Right cardiac atrium (tissue), 5 donors: ENCODE results near the gene ATP9A. TPM values are rescaled to one million over a fixed set of nuclear protein-coding genes. Genes with fewer than 3 reads are reported as not detected.
"Not testable (repeated sequence)": the region's sequence is repeated elsewhere in the genome, so short reads cannot be mapped to it uniquely, and the experiment has no call there.

ENCODE experiments used
- ATAC-seq, 2 donors: fragments of 200-7000 bp; cut with Tn5 transposase; one replicate each; pipeline versions ENCODE4 v1.8.0 to v1.9.1; 2020; ENCODE audit warnings: moderate library complexity in 2 of 2, mild to moderate bottlenecking in 1 of 2
- DNase-seq, 3 donors: peaks; one replicate each; pipeline ENCODE4 v3.0.0-alpha.2; 2020
- H3K27ac ChIP-seq: one replicate; pipeline ENCODE4 v1.5.1; 2013; ENCODE audit warnings: mild to moderate bottlenecking, low read length, control low read depth, moderate library complexity
- H3K27me3 ChIP-seq: one replicate; pipeline ENCODE4 v1.6.1; 2013; ENCODE audit not compliant: control insufficient read depth, insufficient read depth
- H3K4me1 ChIP-seq: one replicate; pipeline ENCODE4 v1.6.1; 2013; ENCODE audit warnings: low read length; ENCODE audit not compliant: control insufficient read depth, insufficient read depth
- H3K4me3 ChIP-seq: one replicate; pipeline ENCODE4 v1.5.1; 2013; ENCODE audit warnings: low read length, control low read depth
- H3K9me3 ChIP-seq: one replicate; pipeline ENCODE4 v1.6.1; 2013; ENCODE audit warnings: low read length; ENCODE audit not compliant: control insufficient read depth
- WGBS: extraction: QIAGEN DNeasy Blood & Tissue Kit; methylation state at CpG from one replicate; pipeline ENCODE4 v1.1.7; 2013; 5-methylcytosine and 5-hydroxymethylcytosine counted together
- intact Hi-C, 4 donors: fragments of 100-400 bp; cut with DNase I; formaldehyde crosslinking; loops; one replicate each; pipeline versions ENCODE4 v1.11.0 to v1.14.0; 2022 to 2023
- polyA plus RNA-seq: library from polyadenylated mRNA; stranded (reverse); fragments of 200-250 nt; gene quantifications from one replicate; pipeline ENCODE4 v1.2.3, GENCODE V29; 2013
- total RNA-seq, 4 donors: library from RNA; stranded (reverse); fragmentation: NEBNext Ultra II Directional; extraction: Animal tissue kit (Norgen Biotek cat#: 25700); gene quantifications; one replicate each; pipeline ENCODE4 v1.2.1, GENCODE V29; 2021
- donor health status: healthy with polysubstance abuse.
- donor health status: DM: no; HTN: yes; CAD: no.
- donor health status: DM: no; HTN: no; CAD: no.
- donor health status: DM: no; HTN: yes; CAD: no; lungs with severe emphysema.
- donor health status: DM: yes; HTN: yes; CAD: no.

Gene ATP9A
- total and polyA plus RNA-seq, 5 donors = 6.2 to 23.9 (median 19.4) TPM

GRCh38 chr20:51648571-51648947 lies 119.6 kb downstream of the ATP9A start:
- ATAC-seq (no peak), DNase-seq (no peak)
- Histone ChIP-seq H3K4me3 (no peak overlapping the region), H3K27me3 (no peaks in the 10 kb centered on the region), H3K4me1 (no peaks in the 10 kb centered on the region), H3K27ac (no peak overlapping the region), H3K9me3 (no peaks in the 10 kb centered on the region)
- intact Hi-C loops = loop anchor here in 2 of 4 donors (10.0 kb wide), 2 partner anchors 316 to 436 kb away; no protein-coding TSS in a partner anchor
- WGBS = 98% methylated on average over 2 of the region's 2 CpGs

DNA sequence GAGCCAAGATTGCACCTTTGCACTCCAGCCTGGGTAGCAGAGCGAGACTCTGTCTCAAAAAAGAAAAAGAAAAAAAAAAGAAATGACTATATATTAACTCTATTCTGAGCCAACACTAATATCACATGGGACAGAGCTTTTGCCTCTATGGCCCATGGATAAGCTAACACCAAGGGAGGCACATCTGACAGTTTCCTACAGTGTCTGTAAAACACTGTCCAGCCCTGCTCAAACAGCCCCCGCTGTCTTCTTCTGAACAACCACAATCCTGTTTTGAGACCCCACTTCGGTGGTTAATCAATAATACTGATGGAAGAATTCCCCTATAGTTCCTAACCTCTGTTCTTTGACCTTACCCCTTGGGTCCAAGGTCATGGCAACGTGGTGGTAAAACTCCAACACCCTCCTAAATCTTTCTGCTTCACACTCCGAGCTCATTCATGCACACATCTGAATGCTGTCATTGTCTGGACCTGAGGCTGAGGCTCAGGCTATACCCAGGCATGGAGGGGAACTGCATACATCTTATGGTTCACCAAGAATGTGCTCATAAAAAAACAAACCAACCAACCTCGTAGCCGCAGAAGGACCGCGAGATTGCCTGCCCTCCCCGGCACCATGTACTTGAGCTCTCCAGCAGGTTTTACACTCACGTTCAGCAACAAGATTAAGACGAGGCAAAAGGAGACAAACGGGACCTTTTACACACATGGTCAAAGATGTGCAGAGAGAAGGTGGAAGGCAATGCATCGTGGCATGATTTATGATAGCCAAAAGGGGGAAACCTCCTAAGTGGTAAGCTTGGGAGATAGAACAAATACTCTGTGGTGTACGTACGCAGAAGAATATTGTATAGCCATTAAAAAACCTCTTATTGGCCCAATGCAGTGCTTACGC lies 120.3 kb downstream of the ATP9A start:
- Histone ChIP-seq H3K4me3 (no peak overlapping the region), H3K9me3 (no peaks in the 10 kb centered on the region), H3K27me3 (no peaks in the 10 kb centered on the region), H3K27ac (no peak overlapping the region), H3K4me1 (no peaks in the 10 kb centered on the region)
- ATAC-seq = no peak
- intact Hi-C loops = loop anchor here in 2 of 4 donors (10.0 kb wide), 2 partner anchors 317 to 437 kb away; no protein-coding TSS in a partner anchor
- no peak for DNase-seq
- 85% methylated on average over 17 of the region's 17 CpGs for WGBS

DNA sequence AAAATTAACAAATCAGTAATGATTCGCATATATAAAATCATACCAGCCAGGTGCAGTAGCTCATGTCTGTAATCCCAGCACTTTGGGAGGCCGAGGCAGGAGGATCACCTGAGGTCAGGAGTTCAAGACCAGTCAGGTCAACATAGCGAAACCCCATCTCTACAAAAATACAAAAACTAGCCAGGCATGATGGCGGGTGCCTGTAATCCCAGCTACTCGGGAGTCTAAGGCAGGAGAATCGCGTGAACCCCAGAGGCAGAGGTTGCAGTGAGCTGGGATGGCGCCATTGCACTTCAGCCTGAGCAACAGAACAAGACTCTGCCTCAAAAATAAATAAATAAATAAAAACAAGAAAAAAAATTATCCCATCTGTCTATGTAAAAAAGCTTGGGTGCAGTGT lies 124.4 kb downstream of the ATP9A start:
- ATAC-seq, H3K27ac ChIP-seq, DNase-seq, H3K27me3 ChIP-seq, H3K4me3 ChIP-seq, H3K4me1 ChIP-seq, H3K9me3 ChIP-seq: not testable (repeated sequence)
- intact Hi-C loops = loop anchor here in 2 of 4 donors (10.0 kb wide), 2 partner anchors 321 to 441 kb away; no protein-coding TSS in a partner anchor
- 95% methylated on average over 8 of the region's 8 CpGs for WGBS

GRCh38 chr20:51643390-51643789 lies 124.8 kb downstream of the ATP9A start:
- ATAC-seq = no peak
- intact Hi-C loops = loop anchor here in 2 of 4 donors (10.0 kb wide), 2 partner anchors 321 to 441 kb away; no protein-coding TSS in a partner anchor

DNA sequence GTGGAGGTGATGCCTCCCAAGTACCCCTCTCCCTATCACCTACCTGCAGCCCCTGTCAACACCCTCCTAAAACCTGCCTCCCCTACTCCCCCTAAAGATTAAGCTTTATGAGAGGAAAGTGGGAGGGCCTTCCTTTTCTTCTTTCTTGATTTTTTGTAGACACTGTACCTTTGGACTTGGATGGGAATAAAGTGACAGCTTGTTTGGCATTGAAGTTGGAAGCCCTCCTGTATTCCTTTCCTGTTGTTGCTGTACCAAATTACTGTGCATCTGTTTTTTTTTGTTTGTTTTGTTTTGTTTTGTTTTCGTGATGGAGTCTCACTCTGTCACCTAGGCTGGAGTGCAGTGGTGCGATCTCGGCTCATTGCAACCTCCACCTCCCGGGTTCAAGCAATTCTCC lies 126.3 kb downstream of the ATP9A start:
- H3K4me3 ChIP-seq = no peak overlapping the region
- no peak for ATAC-seq
- H3K27ac ChIP-seq = no peak overlapping the region
- no peaks in the 10 kb centered on the region for H3K4me1 ChIP-seq
- intact Hi-C loops = loop anchor here in 2 of 4 donors (10.0 kb wide), 2 partner anchors 323 to 443 kb away; no protein-coding TSS in a partner anchor
- no peaks in the 10 kb centered on the region for H3K9me3 ChIP-seq
- 90% methylated on average over 4 of the region's 4 CpGs for WGBS
- no peak for DNase-seq
- no peaks in the 10 kb centered on the region for H3K27me3 ChIP-seq

More at GRCh38 chr20:51643390-51643789, 124.8 kb downstream of the ATP9A start:
- DNase-seq = no peak
- H3K27me3 ChIP-seq = no peaks in the 10 kb centered on the region
- H3K4me3 ChIP-seq = no peak overlapping the region
- H3K4me1 ChIP-seq = no peaks in the 10 kb centered on the region
- H3K9me3 ChIP-seq = no peaks in the 10 kb centered on the region
- no peak overlapping the region for H3K27ac ChIP-seq
- WGBS = 50% methylated on average over 2 of the region's 2 CpGs

GRCh38 chr20:51640743-51641142 lies 127.4 kb downstream of the ATP9A start:
- ATAC-seq (no peak), DNase-seq (no peak)
- intact Hi-C loops = loop anchor here in 2 of 4 donors (10.0 kb wide), 2 partner anchors 324 to 444 kb away; no protein-coding TSS in a partner anchor
- Histone ChIP-seq H3K27me3 (no peaks in the 10 kb centered on the region), H3K9me3 (no peaks in the 10 kb centered on the region), H3K4me3 (no peak overlapping the region), H3K4me1 (no peaks in the 10 kb centered on the region), H3K27ac (no peak overlapping the region)
- 87% methylated on average over 3 of the region's 3 CpGs for WGBS

GRCh38 chr20:51639206-51639832 lies 128.9 kb downstream of the ATP9A start:
- H3K27me3 ChIP-seq = no peaks in the 10 kb centered on the region
- peak; percentile 76 to 85 for ATAC-seq
- H3K4me1 ChIP-seq = no peaks in the 10 kb centered on the region
- H3K9me3 ChIP-seq = no peaks in the 10 kb centered on the region
- peak; percentile 59 to 89 (median 78) for DNase-seq
- WGBS = 27% methylated on average over 12 of the region's 12 CpGs
- intact Hi-C loops = loop anchor here in 3 of 4 donors (10.0 kb wide), 1 partner anchor 445 kb away; no protein-coding TSS in a partner anchor
- H3K27ac ChIP-seq = no peak overlapping the region
- H3K4me3 ChIP-seq = no peak overlapping the region

- 81% methylated on average over 8 of the region's 8 CpGs for WGBS
- Histone ChIP-seq H3K27me3 (no peaks in the 10 kb centered on the region), H3K27ac (no peak overlapping the region), H3K9me3 (no peaks in the 10 kb centered on the region), H3K4me1 (no peaks in the 10 kb centered on the region), H3K4me3 (no peak overlapping the region)
- DNase-seq = no peak
- intact Hi-C loops = loop anchor here in 3 of 4 donors (10.0 kb wide), 1 partner anchor 448 kb away; no protein-coding TSS in a partner anchor
- no peak for ATAC-seq
Measured at GRCh38 chr20:51637241-51637640, 130.9 kb downstream of the ATP9A start.

DNA sequence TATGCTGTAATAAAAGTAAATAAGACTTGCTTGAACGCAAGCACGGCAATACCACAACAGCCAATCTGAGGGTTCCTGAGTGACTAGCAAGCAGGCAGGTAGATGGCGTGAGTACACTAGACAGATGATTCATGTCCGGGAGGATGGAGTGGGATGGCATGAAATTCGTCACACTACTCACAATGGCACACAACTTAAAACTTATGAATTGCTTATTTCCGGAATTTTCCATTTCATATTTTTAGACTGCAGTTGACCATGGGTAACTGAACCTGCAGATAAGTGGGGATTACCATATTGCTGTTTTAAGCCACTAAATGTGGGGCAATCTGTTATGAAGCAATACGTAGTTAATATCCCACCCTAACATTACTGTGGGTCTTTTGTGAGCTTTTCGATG lies 132.1 kb downstream of the ATP9A start:
- Histone ChIP-seq H3K9me3 (no peaks in the 10 kb centered on the region), H3K27ac (no peak overlapping the region), H3K27me3 (no peaks in the 10 kb centered on the region), H3K4me1 (no peaks in the 10 kb centered on the region), H3K4me3 (no peak overlapping the region)
- intact Hi-C loops = loop anchor here in 3 of 4 donors (10.0 kb wide), 1 partner anchor 449 kb away; no protein-coding TSS in a partner anchor
- DNase-seq (no peak), ATAC-seq (no peak)
- whole genome bisulfite sequencing = 87% methylated on average over 8 of the region's 8 CpGs

DNA sequence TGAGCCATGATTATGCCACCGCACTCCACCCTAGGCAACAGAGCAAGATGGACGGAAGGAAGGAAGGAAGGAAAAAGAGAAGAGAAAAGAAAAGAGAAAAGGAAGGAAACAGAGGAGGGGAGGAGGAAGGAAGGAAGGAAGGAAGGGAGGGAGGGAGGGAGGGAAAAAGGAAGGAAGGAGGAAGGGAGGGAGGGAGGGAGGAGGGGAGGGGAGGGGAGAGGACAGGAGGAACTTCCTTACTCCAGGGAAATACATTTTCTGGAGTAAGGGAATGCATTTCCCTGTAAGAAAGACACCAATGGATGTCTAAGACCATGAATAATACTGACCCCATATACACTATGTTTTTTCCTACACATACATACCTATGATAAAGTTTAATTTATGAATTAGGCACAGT lies 132.5 kb downstream of the ATP9A start:
- H3K27ac ChIP-seq = no peak overlapping the region
- ATAC-seq = no peak
- 98% methylated on average over 2 of the region's 2 CpGs for WGBS
- no peak overlapping the region for H3K4me3 ChIP-seq
- DNase-seq = no peak
- intact Hi-C loops = loop anchor here in 3 of 4 donors (10.0 kb wide), 1 partner anchor 449 kb away; no protein-coding TSS in a partner anchor
- H3K4me1 ChIP-seq = peaks cover 3% of the 10 kb centered on the region
- H3K27me3 ChIP-seq = no peaks in the 10 kb centered on the region
- H3K9me3 ChIP-seq = no peaks in the 10 kb centered on the region
